HG03439 (cell line): ENCODE measurements around the gene CACNA1I.
"Not testable (repeated sequence)": the region's sequence is repeated elsewhere in the genome, so short reads cannot be mapped to it uniquely, and the experiment has no call there.

Experiments used
- ATAC-seq: cut with Tn5 transposase; IDR thresholded peaks from one replicate; pipeline ENCODE4 v1.9.1; 2021; ENCODE audit warnings: mild to moderate bottlenecking, moderate library complexity; ENCODE audit not compliant: unreplicated experiment

The CACNA1I gene

DNA sequence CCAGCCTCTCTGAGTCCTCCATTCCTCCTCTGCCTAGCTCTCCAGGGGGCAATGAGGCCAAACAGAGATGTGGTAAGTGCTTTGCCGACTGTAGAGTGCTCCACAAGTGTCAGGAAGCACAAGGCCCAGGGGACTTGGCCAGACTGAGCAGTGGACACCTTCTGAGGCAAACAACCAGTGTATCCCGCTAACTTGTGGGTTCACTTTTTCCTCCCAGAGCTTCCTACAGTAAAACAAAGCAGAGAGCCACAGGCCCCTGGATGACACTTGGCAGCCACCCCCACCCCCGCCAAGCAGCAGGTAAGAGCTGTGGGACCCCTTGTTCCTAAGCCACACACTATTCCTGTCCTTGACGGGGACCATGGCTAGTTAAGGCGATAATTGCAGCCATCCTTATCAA, 160.9 kb downstream of the CACNA1I start:
- ATAC-seq: no peak

DNA sequence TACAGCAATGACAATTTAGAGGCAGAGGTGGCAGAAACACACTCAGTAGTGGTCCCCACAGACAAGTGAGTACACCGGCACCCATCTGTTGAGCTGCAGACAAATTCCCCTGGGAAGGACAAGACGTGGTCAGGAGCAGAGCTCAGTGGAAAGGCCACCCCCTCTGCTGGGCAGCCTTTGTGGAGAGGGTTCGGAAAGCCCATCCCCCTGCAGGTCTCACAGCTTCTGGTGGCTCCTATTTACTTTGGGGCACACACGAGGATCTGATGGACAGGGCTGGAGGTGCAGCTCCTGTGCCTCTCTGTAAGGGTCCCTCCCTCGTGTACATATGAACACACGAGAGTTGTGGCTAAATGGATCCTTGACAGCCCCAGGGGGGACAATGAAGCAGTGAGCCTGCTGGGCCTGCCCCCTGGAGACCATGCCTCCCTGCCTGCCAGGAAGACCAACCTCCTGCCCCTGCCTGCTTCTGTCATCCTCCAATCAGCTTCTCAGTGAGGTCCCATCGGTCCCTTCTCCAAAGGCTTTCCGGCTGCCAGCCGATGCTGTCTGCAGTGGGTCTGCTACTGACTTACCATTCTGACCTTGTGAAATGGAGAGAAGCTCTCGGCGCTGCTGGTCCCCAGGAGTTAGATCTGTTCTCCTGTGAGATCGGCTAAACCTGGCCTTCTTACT, 161.5 kb downstream of the CACNA1I start:
- ATAC-seq: no peak

GRCh38 chr22:39732625-39733024, 162.1 kb downstream of the CACNA1I start:
- no peak for ATAC-seq

DNA sequence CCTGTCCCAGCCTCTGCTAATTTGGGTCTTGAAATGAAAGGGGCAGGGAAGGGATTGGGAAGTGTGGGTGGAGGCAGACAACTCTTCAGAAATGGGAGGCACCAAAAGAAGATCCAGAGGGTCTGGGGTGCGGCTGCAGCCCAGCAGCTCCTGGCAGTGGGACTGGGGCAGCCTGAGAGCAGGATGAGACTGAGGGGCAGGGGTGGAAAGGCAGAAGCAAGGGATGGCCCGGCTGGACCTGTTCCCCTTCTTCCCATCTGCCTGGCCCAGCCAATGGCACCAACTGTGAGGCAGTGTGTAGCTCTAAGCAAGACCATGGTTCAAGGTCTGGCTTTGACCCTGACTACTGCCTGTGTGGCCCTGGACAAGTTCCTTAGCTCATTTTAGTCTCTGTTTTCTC, 162.6 kb downstream of the CACNA1I start:
- ATAC-seq: no peak

DNA sequence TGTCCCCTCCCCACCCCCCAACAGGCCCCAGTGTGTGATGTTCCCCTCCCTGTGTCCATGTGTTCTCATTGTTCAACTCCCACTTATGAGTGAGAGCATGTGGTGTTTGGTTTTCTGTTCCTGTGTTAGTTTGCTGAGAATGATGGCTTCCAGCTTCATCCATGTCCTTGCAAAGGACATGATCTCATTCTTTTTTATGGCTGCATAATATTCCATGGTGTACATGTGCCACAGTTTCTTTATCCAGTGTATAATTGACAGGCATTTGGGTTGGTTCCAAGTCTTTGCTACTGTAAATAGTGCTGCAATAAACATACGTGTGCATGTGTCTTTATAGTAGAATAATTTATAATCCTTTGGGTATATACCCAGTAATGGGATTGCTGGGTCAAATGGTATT, 163.5 kb downstream of the CACNA1I start:
- not testable (repeated sequence) for ATAC-seq

- ATAC-seq: no peak
Measured at GRCh38 chr22:39734866-39735265, 164.3 kb downstream of the CACNA1I start.

GRCh38 chr22:39735776-39736175, 165.2 kb downstream of the CACNA1I start:
- ATAC-seq: no peak

DNA sequence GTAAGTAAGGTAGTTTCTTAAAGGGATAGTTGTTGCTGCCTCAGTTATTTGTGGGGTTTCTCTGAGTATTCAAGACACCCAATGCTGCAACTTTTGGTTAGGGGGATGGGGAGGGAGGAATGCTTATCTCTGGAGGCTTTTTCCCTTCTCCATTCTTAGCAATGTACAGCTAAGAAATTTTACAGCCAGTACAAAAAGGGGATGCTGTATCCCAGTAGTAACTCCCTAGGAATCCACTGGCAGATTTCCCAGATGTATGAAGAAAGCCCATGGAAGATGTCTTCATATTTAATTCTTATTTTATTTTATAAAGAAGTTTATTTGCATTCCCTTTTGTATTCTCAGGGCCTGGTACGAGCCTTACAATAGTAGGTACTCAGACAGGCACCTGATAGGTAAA, 168.2 kb downstream of the CACNA1I start:
- ATAC-seq: no peak
